Ishikawa (cell line): ENCODE data around the gene CNTNAP2.

Experiments
- CEBPB ChIP-seq: IDR thresholded peaks from 2 replicates; pipeline ENCODE4 v1.6.1; 2012
- CREB1 ChIP-seq: IDR thresholded peaks from 2 replicates; pipeline ENCODE4 v1.6.1; 2012; ENCODE audit warnings: low read depth
- EGR1 ChIP-seq: IDR thresholded peaks from 2 replicates; pipeline ENCODE4 v1.6.1; 2012
- EP300 ChIP-seq: IDR thresholded peaks from 2 replicates; pipeline ENCODE4 v1.6.1; 2012; ENCODE audit warnings: borderline replicate concordance
- FOXM1 ChIP-seq: IDR thresholded peaks from 2 replicates; pipeline ENCODE4 v1.6.1; 2012; ENCODE audit warnings: low read depth, borderline replicate concordance
- NFIC ChIP-seq: IDR thresholded peaks from 2 replicates; pipeline ENCODE4 v1.6.1; 2012
- RAD21 ChIP-seq: IDR thresholded peaks from 2 replicates; pipeline ENCODE4 v1.6.1; 2012; ENCODE audit warnings: low read depth
- TAF1 ChIP-seq: IDR thresholded peaks from 2 replicates; pipeline ENCODE4 v1.6.1; 2012; ENCODE audit warnings: low read depth, mild to moderate bottlenecking
- TCF12 ChIP-seq: IDR thresholded peaks from 2 replicates; pipeline ENCODE4 v1.6.1; 2012; ENCODE audit warnings: low read depth
- TEAD4 ChIP-seq: IDR thresholded peaks from 2 replicates; pipeline ENCODE4 v1.6.1; 2012
- YY1 ChIP-seq: IDR thresholded peaks from 2 replicates; pipeline ENCODE4 v1.6.1; 2012; ENCODE audit warnings: low read depth
- ZBTB7A ChIP-seq: IDR thresholded peaks from 2 replicates; pipeline ENCODE4 v1.6.1; 2012; ENCODE audit warnings: low read depth
- TF ChIP-seq, protein P1 (sequence below): IDR thresholded peaks from 2 replicates; pipeline ENCODE4 v1.6.1; 2012; ENCODE audit warnings: low read depth, mild to moderate bottlenecking
- TF ChIP-seq, protein P2 (sequence below): IDR thresholded peaks from 2 replicates; pipeline ENCODE4 v1.6.1; 2012
- TF ChIP-seq, protein P3 (sequence below): IDR thresholded peaks from 2 replicates; pipeline ENCODE4 v1.6.1; 2012

The CNTNAP2 gene

DNA sequence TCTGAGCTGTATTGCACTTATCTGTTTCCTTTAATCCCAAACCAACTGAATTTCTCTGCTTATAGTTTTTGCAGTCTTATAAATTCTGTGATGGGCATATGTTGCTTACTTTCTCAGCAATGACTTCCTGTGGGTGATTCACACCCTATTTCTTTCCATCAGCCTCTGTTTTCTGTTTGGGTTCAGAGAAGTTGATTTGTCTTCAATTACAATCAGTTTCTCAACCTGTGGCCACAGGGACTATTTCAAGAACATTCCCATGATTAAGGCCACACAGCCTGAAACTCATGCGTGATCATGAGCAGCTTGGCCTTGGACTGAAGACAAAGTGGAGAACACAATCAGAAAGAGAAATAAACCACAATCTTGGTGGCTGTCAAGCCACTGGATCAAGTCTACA is 1299.4 kb downstream of the CNTNAP2 start:
- TF ChIP-seq, protein P1, sequence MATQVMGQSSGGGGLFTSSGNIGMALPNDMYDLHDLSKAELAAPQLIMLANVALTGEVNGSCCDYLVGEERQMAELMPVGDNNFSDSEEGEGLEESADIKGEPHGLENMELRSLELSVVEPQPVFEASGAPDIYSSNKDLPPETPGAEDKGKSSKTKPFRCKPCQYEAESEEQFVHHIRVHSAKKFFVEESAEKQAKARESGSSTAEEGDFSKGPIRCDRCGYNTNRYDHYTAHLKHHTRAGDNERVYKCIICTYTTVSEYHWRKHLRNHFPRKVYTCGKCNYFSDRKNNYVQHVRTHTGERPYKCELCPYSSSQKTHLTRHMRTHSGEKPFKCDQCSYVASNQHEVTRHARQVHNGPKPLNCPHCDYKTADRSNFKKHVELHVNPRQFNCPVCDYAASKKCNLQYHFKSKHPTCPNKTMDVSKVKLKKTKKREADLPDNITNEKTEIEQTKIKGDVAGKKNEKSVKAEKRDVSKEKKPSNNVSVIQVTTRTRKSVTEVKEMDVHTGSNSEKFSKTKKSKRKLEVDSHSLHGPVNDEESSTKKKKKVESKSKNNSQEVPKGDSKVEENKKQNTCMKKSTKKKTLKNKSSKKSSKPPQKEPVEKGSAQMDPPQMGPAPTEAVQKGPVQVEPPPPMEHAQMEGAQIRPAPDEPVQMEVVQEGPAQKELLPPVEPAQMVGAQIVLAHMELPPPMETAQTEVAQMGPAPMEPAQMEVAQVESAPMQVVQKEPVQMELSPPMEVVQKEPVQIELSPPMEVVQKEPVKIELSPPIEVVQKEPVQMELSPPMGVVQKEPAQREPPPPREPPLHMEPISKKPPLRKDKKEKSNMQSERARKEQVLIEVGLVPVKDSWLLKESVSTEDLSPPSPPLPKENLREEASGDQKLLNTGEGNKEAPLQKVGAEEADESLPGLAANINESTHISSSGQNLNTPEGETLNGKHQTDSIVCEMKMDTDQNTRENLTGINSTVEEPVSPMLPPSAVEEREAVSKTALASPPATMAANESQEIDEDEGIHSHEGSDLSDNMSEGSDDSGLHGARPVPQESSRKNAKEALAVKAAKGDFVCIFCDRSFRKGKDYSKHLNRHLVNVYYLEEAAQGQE: no peak
- TF ChIP-seq CREB1: no peak
- TF ChIP-seq, protein P2, sequence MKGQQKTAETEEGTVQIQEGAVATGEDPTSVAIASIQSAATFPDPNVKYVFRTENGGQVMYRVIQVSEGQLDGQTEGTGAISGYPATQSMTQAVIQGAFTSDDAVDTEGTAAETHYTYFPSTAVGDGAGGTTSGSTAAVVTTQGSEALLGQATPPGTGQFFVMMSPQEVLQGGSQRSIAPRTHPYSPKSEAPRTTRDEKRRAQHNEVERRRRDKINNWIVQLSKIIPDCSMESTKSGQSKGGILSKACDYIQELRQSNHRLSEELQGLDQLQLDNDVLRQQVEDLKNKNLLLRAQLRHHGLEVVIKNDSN: no peak
- TF ChIP-seq EP300: no peak
- no peak for TF ChIP-seq TEAD4
- no peak for TF ChIP-seq RAD21
- TF ChIP-seq TCF12: no peak
- TF ChIP-seq ZBTB7A: no peak
- no peak for TF ChIP-seq FOXM1
- TF ChIP-seq CEBPB: no peak
- TF ChIP-seq TAF1: no peak
- TF ChIP-seq NFIC: no peak
- TF ChIP-seq, protein P3, sequence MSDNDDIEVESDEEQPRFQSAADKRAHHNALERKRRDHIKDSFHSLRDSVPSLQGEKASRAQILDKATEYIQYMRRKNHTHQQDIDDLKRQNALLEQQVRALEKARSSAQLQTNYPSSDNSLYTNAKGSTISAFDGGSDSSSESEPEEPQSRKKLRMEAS: no peak
- no peak for TF ChIP-seq EGR1
- TF ChIP-seq YY1: no peak

DNA sequence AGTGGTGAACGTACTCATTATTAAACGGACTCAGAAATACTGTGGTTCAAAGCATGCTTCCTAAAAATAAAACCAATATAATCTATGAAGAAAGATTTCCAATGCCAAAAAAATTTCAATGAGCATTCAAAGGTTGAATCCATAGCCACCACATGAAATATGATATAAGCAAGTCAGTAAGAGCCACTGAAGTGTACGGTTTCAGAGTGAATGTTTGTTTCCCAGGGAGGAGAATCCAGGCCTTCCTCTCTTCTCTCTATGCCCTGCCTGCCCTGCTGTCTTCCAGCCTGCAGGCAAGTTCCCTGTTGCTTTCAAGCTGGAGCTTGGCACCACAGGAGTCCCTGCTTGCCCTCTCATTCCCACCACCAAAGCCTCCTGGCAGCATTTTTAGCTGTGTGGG is 1302.4 kb downstream of the CNTNAP2 start:
- TF ChIP-seq FOXM1 (no peak), TEAD4 (no peak), TAF1 (no peak), CREB1 (no peak), EGR1 (no peak), EP300 (no peak), RAD21 (no peak), CEBPB (no peak), YY1 (no peak), NFIC (no peak), TCF12 (no peak), ZBTB7A (no peak)
- TF ChIP-seq, protein P2: no peak
- TF ChIP-seq, protein P3: no peak
- TF ChIP-seq, protein P1: no peak

DNA sequence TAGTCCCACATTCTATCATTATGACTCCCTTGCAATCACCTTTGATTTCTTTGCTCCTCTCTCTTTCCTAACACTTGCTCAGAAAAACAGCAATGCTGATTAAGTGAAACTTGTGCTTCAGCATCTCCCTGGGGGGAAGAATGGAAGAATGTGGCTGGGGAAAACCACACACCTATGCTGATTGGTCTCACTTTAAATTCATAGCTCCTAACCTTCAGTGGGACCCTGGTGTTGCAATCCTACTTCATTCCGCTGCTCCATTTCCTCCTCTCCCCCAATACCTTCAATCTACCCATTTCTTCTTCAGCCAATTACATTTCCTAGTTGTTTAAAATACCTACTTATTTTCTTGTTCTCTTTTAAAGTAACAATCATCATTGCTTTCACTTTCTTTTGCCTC is 1307.3 kb downstream of the CNTNAP2 start:
- TF ChIP-seq NFIC (no peak), ZBTB7A (no peak), CREB1 (no peak), RAD21 (no peak), TEAD4 (no peak), YY1 (no peak), CEBPB (no peak), FOXM1 (no peak)
- TF ChIP-seq, protein P3: no peak
- TF ChIP-seq, protein P1: no peak

DNA sequence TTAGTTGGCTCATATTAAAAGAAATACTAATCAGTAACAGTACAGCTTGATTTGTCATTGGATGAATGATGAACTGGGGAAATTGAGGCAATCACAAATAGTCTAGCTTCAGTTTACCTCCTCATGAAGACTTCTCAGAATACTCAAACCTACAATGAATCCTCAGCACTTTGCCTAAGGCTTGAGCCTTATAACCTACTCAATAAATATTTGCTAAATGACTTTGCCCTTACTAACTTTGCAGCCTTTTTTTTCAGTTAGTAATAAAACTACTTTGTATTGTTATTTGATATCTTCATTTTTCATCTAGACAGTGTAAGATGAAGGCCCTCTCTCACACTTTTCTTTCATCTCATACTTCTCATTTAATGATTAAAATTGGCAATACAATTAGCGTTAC is 1311.5 kb downstream of the CNTNAP2 start:
- no peak for TF ChIP-seq EP300
- TF ChIP-seq TEAD4: no peak
- no peak for TF ChIP-seq CEBPB
- TF ChIP-seq, protein P2: no peak
- TF ChIP-seq, protein P1: no peak
- TF ChIP-seq TAF1: no peak
- TF ChIP-seq, protein P3: no peak
- TF ChIP-seq TCF12: no peak
- no peak for TF ChIP-seq RAD21
- no peak for TF ChIP-seq EGR1
- TF ChIP-seq YY1: no peak
- no peak for TF ChIP-seq NFIC
- no peak for TF ChIP-seq FOXM1
- TF ChIP-seq CREB1: no peak
- no peak for TF ChIP-seq ZBTB7A
